Duodenal mucosa (tissue), 2 donors: ENCODE data around the gene CRYBG1.

Experiments
- H3K27ac ChIP-seq: one replicate; pipeline ENCODE4 v1.7.0; 2013; ENCODE audit warnings: low read depth, low read length
- H3K27me3 ChIP-seq, 2 donors: one replicate each; pipeline ENCODE4 v1.7.0; 2013; ENCODE audit warnings: low read length in 2 of 2, control low read depth in 1 of 2; ENCODE audit not compliant: insufficient read depth in 2 of 2, control insufficient read depth in 1 of 2
- H3K36me3 ChIP-seq, 2 donors: one replicate each; pipeline ENCODE4 v1.7.0; 2013; ENCODE audit warnings: low read length in 2 of 2, control low read depth in 1 of 2; ENCODE audit not compliant: insufficient read depth in 2 of 2, control insufficient read depth in 1 of 2
- H3K4me1 ChIP-seq, 2 donors: one replicate each; pipeline ENCODE4 v1.7.0; 2013; ENCODE audit warnings: low read length in 2 of 2, control low read depth in 1 of 2; ENCODE audit not compliant: insufficient read depth in 2 of 2, control insufficient read depth in 1 of 2
- H3K4me3 ChIP-seq, 2 donors: one replicate each; pipeline ENCODE4 v1.7.0; 2013; ENCODE audit warnings: low read length in 2 of 2, low read depth in 1 of 2
- H3K9ac ChIP-seq, 2 donors: one replicate each; pipeline ENCODE4 v1.7.0; 2013; ENCODE audit warnings: low read length in 2 of 2, low read depth in 1 of 2
- H3K9me3 ChIP-seq, 2 donors: one replicate each; pipeline ENCODE4 v1.7.0; 2013; ENCODE audit warnings: low read length in 2 of 2, control low read depth in 1 of 2; ENCODE audit not compliant: control insufficient read depth in 1 of 2

Gene CRYBG1

GRCh38 chr6:106519460-106520394, 159.2 kb downstream of the CRYBG1 start:
- Histone ChIP-seq H3K4me3 (peak overlapping the region in 1 of 2 donors; percentile 28), H3K9me3 (no peaks in the 10 kb centered on the region), H3K9ac (peak overlapping the region in 1 of 2 donors; percentile 47), H3K27ac (no peak overlapping the region), H3K36me3 (peaks cover 7 to 17% of the 10 kb centered on the region in 2 donors), H3K4me1 (peaks cover 26 to 44% of the 10 kb centered on the region in 2 donors), H3K27me3 (no peaks in the 10 kb centered on the region)

GRCh38 chr6:106520711-106521401, 160.3 kb downstream of the CRYBG1 start:
- Histone ChIP-seq H3K36me3 (peaks cover 7 to 17% of the 10 kb centered on the region in 2 donors), H3K4me3 (peak overlapping the region; percentile 15 to 26), H3K27ac (no peak overlapping the region), H3K9me3 (no peaks in the 10 kb centered on the region), H3K4me1 (peaks cover 27 to 44% of the 10 kb centered on the region in 2 donors), H3K27me3 (no peaks in the 10 kb centered on the region), H3K9ac (peak overlapping the region in 1 of 2 donors; percentile 47)

- peak overlapping the region; percentile 25 to 48 for H3K4me3 ChIP-seq
- no peaks in the 10 kb centered on the region for H3K27me3 ChIP-seq
- H3K27ac ChIP-seq, result no peak overlapping the region
- peaks cover 20 to 30% of the 10 kb centered on the region in 2 donors for H3K4me1 ChIP-seq
- H3K36me3 ChIP-seq, result peaks cover 7 to 17% of the 10 kb centered on the region in 2 donors
- H3K9me3 ChIP-seq, result no peaks in the 10 kb centered on the region
- peak overlapping the region in 1 of 2 donors; percentile 42 for H3K9ac ChIP-seq
These were observed 162.2 kb downstream of the CRYBG1 start for GRCh38 chr6:106522562-106523250.

GRCh38 chr6:106525107-106525881, 164.8 kb downstream of the CRYBG1 start:
- Histone ChIP-seq H3K4me1 (peaks cover 12 to 28% of the 10 kb centered on the region in 2 donors), H3K27me3 (no peaks in the 10 kb centered on the region), H3K36me3 (peaks cover 7 to 13% of the 10 kb centered on the region in 2 donors), H3K9me3 (no peaks in the 10 kb centered on the region), H3K27ac (no peak overlapping the region), H3K4me3 (peak overlapping the region; percentile 56 to 58), H3K9ac (peak overlapping the region; percentile 20 to 21)

- Histone ChIP-seq H3K4me3 (no peak overlapping the region), H3K9ac (no peak overlapping the region), H3K36me3 (peaks cover 7 to 11% of the 10 kb centered on the region in 2 donors), H3K4me1 (peaks cover 8 to 25% of the 10 kb centered on the region in 2 donors), H3K27ac (no peak overlapping the region), H3K27me3 (no peaks in the 10 kb centered on the region), H3K9me3 (no peaks in the 10 kb centered on the region)
These were observed 165.4 kb downstream of the CRYBG1 start for GRCh38 chr6:106525882-106526275.

- H3K27me3 ChIP-seq, result no peaks in the 10 kb centered on the region
- H3K36me3 ChIP-seq, result peaks cover 4 to 19% of the 10 kb centered on the region in 2 donors
- peaks cover 4 to 18% of the 10 kb centered on the region in 2 donors for H3K4me1 ChIP-seq
- no peaks in the 10 kb centered on the region for H3K9me3 ChIP-seq
- no peak overlapping the region for H3K9ac ChIP-seq
- H3K4me3 ChIP-seq, result no peak overlapping the region
- H3K27ac ChIP-seq, result no peak overlapping the region
These were observed 166.6 kb downstream of the CRYBG1 start for GRCh38 chr6:106527117-106527516.

- Histone ChIP-seq H3K36me3 (peaks cover 4 to 19% of the 10 kb centered on the region in 2 donors), H3K9me3 (no peaks in the 10 kb centered on the region), H3K9ac (no peak overlapping the region), H3K27me3 (no peaks in the 10 kb centered on the region), H3K27ac (no peak overlapping the region), H3K4me3 (no peak overlapping the region), H3K4me1 (peaks cover 4 to 12% of the 10 kb centered on the region in 2 donors)
These were observed 167.5 kb downstream of the CRYBG1 start for GRCh38 chr6:106527979-106528378.

GRCh38 chr6:106528521-106528920, 168.0 kb downstream of the CRYBG1 start:
- Histone ChIP-seq H3K4me1 (peaks cover 4 to 12% of the 10 kb centered on the region in 2 donors), H3K9ac (no peak overlapping the region), H3K9me3 (no peaks in the 10 kb centered on the region), H3K27me3 (no peaks in the 10 kb centered on the region), H3K27ac (no peak overlapping the region), H3K36me3 (peaks cover 4 to 24% of the 10 kb centered on the region in 2 donors), H3K4me3 (no peak overlapping the region)

GRCh38 chr6:106529438-106529837, 168.9 kb downstream of the CRYBG1 start:
- no peaks in the 10 kb centered on the region for H3K27me3 ChIP-seq
- peaks cover 4 to 25% of the 10 kb centered on the region in 2 donors for H3K36me3 ChIP-seq
- no peak overlapping the region for H3K27ac ChIP-seq
- no peaks in the 10 kb centered on the region for H3K9me3 ChIP-seq
- no peak overlapping the region for H3K4me3 ChIP-seq
- H3K4me1 ChIP-seq, result peaks cover 4 to 12% of the 10 kb centered on the region in 2 donors
- H3K9ac ChIP-seq, result no peak overlapping the region
